Urinary bladder (tissue), 4 donors: Measurements from ENCODE around the gene SIN3B. TPM values are rescaled to one million over a fixed set of nuclear protein-coding genes. Genes with fewer than 3 reads are reported as not detected.
"Not testable (repeated sequence)": the region's sequence is repeated elsewhere in the genome, so short reads cannot be mapped to it uniquely, and the experiment has no call there.

Experiments used
- DNase-seq: peaks from one replicate; pipeline ENCODE4 v3.0.0-alpha.2; 2015; ENCODE audit errors: extremely low spot score
- H3K27ac ChIP-seq: one replicate; pipeline ENCODE4 v1.5.1; 2013; ENCODE audit warnings: low read depth, mild to moderate bottlenecking, moderate library complexity
- H3K36me3 ChIP-seq: one replicate; pipeline ENCODE4 v1.6.1; 2013; ENCODE audit warnings: mild to moderate bottlenecking, moderate library complexity; ENCODE audit not compliant: insufficient read depth
- H3K4me1 ChIP-seq: one replicate; pipeline ENCODE4 v1.6.1; 2013; ENCODE audit warnings: mild to moderate bottlenecking, moderate library complexity; ENCODE audit not compliant: insufficient read depth
- H3K4me3 ChIP-seq: one replicate; pipeline ENCODE4 v1.5.1; 2013; ENCODE audit warnings: low read depth, low read length
- WGBS: extraction: QIAGEN DNeasy Blood & Tissue Kit; methylation state at CpG from one replicate; pipeline ENCODE4 v1.1.7; 2013; 5-methylcytosine and 5-hydroxymethylcytosine counted together
- polyA plus RNA-seq: library from polyadenylated mRNA; stranded (reverse); fragments of 200-250 nt; gene quantifications from one replicate; pipeline ENCODE4 v1.2.3, GENCODE V29; 2013
- total RNA-seq: library from RNA; depleted of rRNA; stranded (reverse); fragments of >200 nt; gene quantifications from one replicate; pipeline ENCODE4 v1.2.3, GENCODE V29; 2014
- donor health status: healthy with polysubstance abuse.
- donor health status: healthy.

SIN3B gene, protein sequence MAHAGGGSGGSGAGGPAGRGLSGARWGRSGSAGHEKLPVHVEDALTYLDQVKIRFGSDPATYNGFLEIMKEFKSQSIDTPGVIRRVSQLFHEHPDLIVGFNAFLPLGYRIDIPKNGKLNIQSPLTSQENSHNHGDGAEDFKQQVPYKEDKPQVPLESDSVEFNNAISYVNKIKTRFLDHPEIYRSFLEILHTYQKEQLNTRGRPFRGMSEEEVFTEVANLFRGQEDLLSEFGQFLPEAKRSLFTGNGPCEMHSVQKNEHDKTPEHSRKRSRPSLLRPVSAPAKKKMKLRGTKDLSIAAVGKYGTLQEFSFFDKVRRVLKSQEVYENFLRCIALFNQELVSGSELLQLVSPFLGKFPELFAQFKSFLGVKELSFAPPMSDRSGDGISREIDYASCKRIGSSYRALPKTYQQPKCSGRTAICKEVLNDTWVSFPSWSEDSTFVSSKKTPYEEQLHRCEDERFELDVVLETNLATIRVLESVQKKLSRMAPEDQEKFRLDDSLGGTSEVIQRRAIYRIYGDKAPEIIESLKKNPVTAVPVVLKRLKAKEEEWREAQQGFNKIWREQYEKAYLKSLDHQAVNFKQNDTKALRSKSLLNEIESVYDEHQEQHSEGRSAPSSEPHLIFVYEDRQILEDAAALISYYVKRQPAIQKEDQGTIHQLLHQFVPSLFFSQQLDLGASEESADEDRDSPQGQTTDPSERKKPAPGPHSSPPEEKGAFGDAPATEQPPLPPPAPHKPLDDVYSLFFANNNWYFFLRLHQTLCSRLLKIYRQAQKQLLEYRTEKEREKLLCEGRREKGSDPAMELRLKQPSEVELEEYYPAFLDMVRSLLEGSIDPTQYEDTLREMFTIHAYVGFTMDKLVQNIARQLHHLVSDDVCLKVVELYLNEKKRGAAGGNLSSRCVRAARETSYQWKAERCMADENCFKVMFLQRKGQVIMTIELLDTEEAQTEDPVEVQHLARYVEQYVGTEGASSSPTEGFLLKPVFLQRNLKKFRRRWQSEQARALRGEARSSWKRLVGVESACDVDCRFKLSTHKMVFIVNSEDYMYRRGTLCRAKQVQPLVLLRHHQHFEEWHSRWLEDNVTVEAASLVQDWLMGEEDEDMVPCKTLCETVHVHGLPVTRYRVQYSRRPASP
- total RNA-seq, result 32.9 TPM
- polyA plus RNA-seq, result 33.3 TPM

DNA sequence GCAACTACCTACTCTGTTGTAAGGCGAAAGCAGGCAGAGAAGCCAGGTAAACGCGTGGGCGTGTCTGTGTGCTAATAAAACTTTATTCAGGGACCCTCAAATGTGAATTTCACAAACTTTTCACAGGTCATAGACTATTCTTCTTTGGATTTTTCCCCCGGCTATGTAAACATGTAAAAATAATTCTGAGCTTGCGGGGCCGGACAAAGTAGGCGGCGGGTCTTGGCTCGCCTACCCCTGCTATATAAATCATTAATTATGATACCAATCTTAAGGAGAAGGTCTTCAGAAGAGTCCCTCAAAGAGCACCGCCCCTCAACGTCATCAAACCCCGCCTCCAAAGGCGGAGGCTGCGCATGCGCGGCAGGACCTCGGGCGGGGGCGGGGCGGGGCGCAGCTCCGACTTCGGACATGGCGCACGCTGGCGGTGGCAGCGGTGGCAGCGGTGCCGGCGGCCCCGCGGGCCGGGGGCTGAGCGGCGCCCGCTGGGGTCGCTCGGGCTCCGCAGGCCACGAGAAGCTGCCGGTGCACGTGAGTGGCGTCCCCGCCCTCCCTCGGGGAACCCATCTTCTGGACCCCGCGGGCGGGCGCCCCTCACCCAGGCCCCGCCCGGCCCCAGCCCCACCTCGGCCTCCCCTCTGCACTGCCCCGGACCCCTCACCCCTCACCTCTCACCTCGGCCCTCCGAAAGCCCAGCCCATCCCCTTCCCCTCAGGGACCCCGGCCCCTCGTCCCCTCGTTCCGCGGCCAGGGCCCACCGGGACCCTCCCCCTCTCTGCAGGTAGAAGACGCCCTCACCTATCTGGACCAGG is at the start of gene SIN3B:
TSS of gene SIN3B (plus strand) at position 389 of the 812 bp plus-strand sequence. CDS start at position 412, 23 bp downstream.
- H3K36me3 ChIP-seq, result peaks cover 2% of the 10 kb centered on the region
- peak; percentile 57 for DNase-seq
- H3K4me1 ChIP-seq, result no peaks in the 10 kb centered on the region
- H3K27ac ChIP-seq, result peak within 1 kb of the TSS; percentile 53
- H3K4me3 ChIP-seq, result peak within 1 kb of the TSS; percentile 94
- WGBS, result 2% methylated on average over 63 of the region's 63 CpGs

DNA sequence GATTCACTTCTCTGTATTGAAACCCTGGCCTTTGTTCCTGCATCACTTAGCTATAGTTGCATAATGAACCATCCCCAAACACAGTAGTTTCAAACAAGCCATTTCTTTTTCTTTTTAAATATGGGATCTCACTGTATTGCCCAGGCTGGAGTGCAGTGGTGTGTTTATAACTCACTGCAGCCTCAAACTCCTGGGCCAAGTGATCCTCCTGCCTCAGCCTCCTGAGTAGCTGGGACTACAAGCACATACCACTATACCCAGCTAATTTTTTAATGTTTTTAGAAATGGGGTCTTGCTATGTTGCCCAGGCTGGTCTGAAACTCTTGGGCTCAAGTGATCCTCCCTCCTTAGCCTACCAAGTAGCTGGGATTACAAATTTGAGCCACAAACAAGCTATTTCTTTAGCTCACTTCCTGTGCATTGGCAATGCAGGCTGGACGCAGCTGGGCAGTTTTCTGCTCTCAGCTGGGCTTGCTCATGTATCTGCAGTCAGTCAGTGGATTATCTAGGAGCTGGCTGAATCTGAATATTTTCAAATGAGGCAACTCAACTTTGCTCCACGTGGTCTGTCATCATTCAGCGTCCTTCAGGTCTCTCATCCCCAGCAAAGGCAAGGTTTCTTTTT is 49.5 kb upstream of the SIN3B start:
- DNase-seq, result no peak
- no peaks in the 10 kb centered on the region for H3K36me3 ChIP-seq
- H3K4me1 ChIP-seq, result no peaks in the 10 kb centered on the region
- WGBS, result 40% methylated on average over 3 of the region's 3 CpGs
- no peak overlapping the region for H3K4me3 ChIP-seq
- no peak overlapping the region for H3K27ac ChIP-seq

DNA sequence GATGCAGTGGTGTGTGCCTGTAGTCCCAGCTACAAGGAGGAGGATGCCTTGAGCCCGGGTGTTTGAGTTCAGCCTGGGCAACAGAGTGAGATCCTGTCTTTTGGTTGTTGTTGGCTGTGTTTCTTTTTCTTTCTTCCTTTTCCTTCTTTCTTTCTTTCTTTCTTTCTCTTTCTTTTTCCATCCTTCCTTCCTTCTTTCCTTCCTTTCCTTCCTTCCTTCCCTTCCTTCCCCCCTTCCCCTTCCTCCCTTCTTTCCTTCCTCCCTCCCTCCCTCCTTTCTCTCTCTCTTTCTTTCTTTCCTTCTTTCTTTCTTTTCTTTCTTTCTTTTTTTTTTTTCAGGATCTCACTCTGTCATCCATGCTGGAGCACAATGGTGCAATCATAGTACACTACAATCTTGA is 46.5 kb upstream of the SIN3B start:
- no peak for DNase-seq
- 71% methylated on average over 1 of the region's 1 CpG for WGBS
- Histone ChIP-seq H3K27ac (no peak overlapping the region), H3K4me3 (no peak overlapping the region), H3K4me1 (no peaks in the 10 kb centered on the region), H3K36me3 (no peaks in the 10 kb centered on the region)

DNA sequence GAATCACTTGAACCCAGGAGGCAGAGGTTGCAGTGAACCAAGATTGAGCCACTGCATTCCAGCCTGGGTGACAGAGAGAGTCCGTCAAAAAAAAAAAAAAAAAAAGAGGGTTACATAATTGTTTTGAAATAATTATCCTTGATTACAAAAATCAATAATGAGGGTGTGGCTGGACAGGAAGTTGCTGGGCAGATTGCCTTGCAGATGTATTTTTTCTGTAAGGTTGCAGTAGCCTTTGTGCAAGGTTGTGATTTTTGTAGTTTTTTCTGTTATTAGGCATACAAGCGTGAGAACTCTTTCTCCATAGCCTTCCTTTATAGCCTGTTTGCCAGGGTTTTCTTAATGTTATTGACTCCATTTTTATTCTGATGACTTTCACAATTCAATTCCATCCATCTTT is 40.7 kb upstream of the SIN3B start:
- Histone ChIP-seq H3K4me3 (no peak overlapping the region), H3K4me1 (no peaks in the 10 kb centered on the region), H3K27ac (no peak overlapping the region), H3K36me3 (no peaks in the 10 kb centered on the region)
- no peak for DNase-seq
- WGBS, result 90% methylated on average over 2 of the region's 2 CpGs

DNA sequence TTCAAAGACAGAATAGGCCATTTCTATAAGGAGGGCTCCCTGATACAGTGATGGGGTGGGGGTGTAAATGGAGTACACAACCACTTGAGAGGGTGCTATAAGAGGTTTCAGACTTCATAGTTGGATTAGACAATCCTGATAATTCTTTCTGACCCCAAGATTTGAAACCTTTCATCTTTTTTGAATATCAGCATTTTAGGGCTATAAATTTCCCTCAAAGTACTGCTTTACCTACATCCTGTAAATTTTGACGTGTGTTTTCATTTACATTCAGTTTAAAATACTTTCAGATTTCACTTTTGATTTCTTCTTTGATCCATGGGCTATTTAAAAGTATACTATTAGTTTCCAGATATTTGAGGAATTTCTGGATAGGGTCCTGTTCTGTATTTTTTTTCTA is 40.0 kb upstream of the SIN3B start:
- H3K36me3 ChIP-seq, result no peaks in the 10 kb centered on the region
- no peak overlapping the region for H3K4me3 ChIP-seq
- 91% methylated on average over 1 of the region's 1 CpG for WGBS

DNA sequence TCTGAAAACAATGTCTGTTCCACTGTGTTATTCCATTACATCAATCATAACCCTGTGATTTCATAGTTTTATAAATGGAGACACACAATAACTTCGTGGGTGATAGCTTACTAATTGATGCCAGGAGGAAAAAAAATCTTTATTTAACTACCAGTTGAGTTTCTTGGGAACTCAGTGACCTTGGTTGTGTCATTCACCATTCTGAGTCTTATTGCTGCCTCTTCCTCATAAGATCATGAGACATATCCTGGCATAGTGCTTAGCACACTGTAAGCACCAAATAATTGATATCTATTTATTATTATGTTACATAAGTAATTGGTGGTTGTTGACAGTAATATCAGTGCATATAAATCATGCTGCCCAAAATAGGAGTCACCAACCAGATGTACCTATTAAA is 39.1 kb upstream of the SIN3B start:
- WGBS, result 50% methylated on average over 1 of the region's 1 CpG
- Histone ChIP-seq H3K36me3 (no peaks in the 10 kb centered on the region), H3K27ac (no peak overlapping the region), H3K4me3 (no peak overlapping the region), H3K4me1 (no peaks in the 10 kb centered on the region)
- no peak for DNase-seq

More for the DNA sequence above, 40.0 kb upstream of the SIN3B start:
- no peak for DNase-seq
- H3K27ac ChIP-seq, result no peak overlapping the region
- H3K4me1 ChIP-seq, result no peaks in the 10 kb centered on the region

DNA sequence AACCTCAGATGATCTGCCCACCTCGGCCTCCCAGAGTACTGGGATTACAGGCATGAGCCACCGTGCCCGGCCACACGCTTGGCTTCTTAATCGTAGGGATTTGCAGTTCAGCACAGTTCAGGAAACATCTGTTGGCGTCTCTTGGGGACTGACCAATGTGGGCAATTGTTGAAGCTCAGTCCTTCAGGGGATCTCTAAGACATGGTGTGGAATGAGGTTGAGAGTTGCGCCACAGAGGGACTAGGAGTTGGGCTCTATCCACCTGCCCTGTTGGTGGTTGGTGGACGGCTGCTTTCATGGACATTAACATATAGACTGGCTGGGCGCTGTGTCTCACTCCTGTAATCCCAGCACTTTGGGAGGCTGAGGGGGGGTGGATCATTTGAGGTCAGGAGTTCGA is 37.3 kb upstream of the SIN3B start:
- WGBS, result 80% methylated on average over 10 of the region's 10 CpGs
- no peaks in the 10 kb centered on the region for H3K36me3 ChIP-seq
- no peak overlapping the region for H3K27ac ChIP-seq
- DNase-seq, result no peak
- H3K4me3 ChIP-seq, result no peak overlapping the region
- no peaks in the 10 kb centered on the region for H3K4me1 ChIP-seq

DNA sequence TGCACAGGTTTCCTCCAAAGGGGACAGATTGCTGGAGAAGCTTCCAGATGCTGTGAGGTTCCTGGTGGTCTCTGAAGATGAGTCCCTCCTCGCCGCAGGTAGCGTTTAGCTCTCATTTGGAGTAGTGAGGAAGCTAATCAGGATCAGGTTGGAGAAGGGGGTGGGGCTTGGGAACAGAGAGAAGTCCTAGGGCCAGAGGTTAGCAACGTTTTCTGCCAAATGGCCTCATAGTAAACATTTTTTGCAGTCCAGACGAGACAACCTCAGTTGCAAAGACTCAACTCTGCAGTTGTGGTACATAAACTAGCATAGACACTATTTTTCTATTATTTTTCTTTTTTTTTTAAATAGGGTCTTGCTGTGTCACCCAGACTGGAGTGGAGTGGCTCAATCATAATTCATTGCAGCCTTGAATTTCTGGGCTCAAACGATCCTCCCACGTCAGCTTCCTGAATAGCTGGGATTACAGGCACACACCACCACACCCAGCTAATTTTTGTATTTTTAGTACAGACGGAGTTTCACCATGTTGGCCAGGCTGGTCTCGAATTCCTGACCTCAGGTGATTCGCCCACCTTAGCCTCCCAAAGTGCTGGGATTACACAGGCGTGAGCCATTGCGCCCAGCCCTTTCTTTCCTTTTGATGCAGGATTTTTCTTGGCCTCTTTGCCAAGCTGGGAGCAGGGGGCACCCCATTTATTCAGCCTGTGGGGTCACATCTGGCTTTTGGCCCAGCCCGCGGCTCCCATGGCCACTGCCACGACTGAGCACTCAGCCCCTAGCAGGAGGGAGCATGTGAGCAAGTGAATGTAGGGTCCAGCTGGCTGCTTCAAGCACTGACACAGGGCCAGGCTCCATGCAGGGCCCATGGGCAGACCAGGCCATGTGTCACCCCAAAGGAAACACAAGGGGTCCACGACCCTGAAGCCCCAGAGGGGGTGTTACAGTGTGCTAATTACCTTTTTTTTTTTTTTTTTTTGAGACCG is 34.4 kb upstream of the SIN3B start:
- H3K4me3 ChIP-seq, result no peak overlapping the region
- H3K36me3 ChIP-seq, result no peaks in the 10 kb centered on the region
- 80% methylated on average over 17 of the region's 17 CpGs for WGBS
- no peak for DNase-seq
- no peaks in the 10 kb centered on the region for H3K4me1 ChIP-seq
- H3K27ac ChIP-seq, result no peak overlapping the region

DNA sequence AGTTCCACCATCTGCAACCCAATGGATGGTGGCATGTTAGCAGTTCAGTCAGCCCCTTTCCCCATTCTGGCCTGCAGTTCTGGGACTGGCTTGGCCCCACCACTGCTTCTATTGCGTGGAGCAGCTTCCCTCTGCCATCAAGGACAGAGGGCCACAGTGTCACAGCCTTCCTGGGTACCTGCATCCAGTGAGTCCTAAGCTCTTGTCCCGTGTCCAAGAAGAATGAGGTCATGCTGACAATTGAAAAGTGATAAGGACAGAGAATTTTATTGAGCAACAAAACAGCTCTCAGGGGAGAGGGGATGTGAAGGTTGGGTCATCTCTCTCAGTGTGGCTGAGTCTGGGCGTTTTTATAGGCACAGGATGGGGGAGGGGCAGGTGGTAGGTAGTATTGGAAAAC is 33.5 kb upstream of the SIN3B start:
- no peak for DNase-seq
- no peaks in the 10 kb centered on the region for H3K36me3 ChIP-seq
- no peaks in the 10 kb centered on the region for H3K4me1 ChIP-seq
- WGBS, result 68% methylated on average over 3 of the region's 3 CpGs
- H3K4me3 ChIP-seq, result no peak overlapping the region
- H3K27ac ChIP-seq, result no peak overlapping the region

DNA sequence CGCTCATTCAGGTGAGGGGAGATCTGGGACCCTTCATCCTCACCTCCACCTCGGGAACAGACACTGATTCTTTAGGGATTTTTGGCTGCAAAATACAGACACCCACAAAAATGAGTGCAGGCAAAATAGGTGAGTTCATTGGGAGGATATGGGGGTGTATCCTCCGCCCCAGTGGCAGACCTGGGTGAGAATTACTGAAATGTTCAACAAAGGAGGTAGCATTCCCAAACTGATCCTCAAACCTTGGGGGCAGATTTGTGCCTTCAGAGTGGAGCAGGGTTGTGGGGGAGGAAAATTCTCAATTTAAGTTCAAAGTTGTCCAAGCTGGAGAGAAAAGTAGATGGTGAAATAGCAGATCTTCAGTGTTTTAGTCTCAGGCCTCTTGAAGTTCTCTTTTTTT is 31.3 kb upstream of the SIN3B start:
- Histone ChIP-seq H3K4me3 (no peak overlapping the region), H3K27ac (no peak overlapping the region), H3K4me1 (no peaks in the 10 kb centered on the region), H3K36me3 (no peaks in the 10 kb centered on the region)
- WGBS, result 87% methylated on average over 3 of the region's 3 CpGs
- no peak for DNase-seq

DNA sequence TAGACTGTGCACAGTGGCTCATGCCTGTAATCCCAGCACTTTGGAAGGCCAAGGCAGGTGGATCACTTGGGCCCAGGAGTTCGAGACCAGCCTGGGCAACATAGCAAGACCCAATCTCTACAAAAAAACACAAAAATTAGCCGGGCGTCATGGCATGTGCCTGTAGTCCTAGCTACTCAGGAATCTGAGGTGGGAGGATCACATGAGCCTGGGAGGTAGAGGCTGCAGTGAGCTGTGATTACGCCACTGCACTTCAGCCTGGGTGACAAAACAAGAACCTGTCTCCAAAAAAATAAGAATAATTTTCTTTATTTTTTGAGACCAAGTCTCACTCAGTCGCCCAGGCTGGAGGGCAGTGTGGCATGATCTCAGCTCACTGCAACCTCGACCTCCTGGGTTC is 30.9 kb upstream of the SIN3B start:
- not testable (repeated sequence) for H3K4me1 ChIP-seq, H3K36me3 ChIP-seq, H3K27ac ChIP-seq, H3K4me3 ChIP-seq, DNase-seq
- 92% methylated on average over 6 of the region's 6 CpGs for WGBS

DNA sequence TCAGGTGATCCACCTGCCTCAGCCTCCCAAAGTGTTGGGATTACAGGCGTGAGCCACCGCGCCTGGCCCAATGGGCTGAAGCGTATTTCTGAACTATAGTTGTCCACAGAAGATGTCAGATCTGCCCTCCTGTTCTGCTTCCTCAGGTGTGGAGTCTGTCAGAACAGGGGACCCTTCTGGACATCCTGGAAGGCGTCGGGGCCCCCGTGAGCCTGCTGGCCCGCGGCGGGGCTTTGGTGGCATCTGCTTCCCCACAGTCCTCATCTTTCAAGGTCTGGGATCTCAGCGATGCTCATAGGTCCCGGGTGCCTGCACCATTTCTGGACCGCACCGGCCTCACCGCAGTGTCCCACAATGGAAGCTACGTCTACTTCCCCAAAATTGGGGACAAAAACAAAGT is 29.5 kb upstream of the SIN3B start:
- no peak overlapping the region for H3K4me3 ChIP-seq
- WGBS, result 97% methylated on average over 16 of the region's 16 CpGs
- DNase-seq, result no peak

More for the DNA sequence above, 29.5 kb upstream of the SIN3B start:
- no peaks in the 10 kb centered on the region for H3K4me1 ChIP-seq
- no peak overlapping the region for H3K27ac ChIP-seq
- H3K36me3 ChIP-seq, result no peaks in the 10 kb centered on the region
